ENCODE results near the gene NTN1.

DNA sequence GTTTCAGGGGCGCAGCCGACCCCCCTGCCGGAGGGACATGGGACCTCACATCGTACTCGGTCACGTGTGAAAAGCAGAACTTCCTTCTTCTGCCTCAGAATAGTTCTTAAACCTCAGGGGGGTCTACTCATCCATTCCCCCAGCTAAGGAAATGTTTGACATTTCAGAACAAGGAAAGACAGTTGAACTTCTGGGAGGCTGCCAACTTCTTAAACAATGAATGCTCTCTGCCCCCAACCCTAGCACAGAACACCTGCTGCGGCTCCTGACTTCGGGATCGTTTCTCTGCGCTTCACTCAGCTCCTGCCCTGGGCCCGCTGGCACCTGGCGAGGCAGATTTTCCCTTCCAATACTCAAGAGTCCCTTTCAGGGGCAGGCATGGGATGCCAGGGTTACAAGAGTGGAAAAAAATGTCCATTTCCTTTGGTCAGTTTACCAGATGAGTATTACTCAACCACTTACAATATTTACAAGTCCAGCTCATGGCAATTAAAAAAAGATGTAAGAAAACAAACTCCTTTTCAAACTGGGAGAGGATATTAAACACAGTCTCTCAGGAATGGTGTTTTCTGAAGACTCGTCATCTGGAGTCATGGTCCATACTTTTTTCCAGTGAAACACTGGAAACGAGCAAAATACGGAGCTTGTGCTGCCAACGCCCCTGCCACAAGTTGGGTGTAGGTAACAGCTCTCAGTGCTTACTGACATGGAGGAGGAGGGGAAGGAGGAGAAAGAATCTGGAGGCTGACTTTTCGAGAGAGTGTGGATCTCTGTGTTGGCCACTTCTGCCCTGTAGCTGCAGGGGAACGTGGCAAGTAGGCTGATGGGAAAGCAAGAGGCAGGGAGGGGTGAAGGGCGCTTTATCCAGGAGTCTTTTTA, 235.7 kb downstream of the NTN1 start:
- no peak for TF ChIP-seq CTCF (IDR thresholded peaks at IDR 0.05)
- TF ChIP-seq POLR2A (IDR thresholded peaks at IDR 0.05), result no peak

All from testis (tissue), 2 donors.